Subcutaneous adipose tissue (tissue), 4 donors: ENCODE measurements around the gene TIMM44. TPM values are rescaled to one million over a fixed set of nuclear protein-coding genes. Genes with fewer than 3 reads are reported as not detected.

Source experiments
- CTCF ChIP-seq: fragments of 450-650 bp; IDR thresholded peaks from one replicate; pipeline ENCODE4 v1.5.1; 2016; ENCODE audit warnings: low read depth, mild to moderate bottlenecking, control low read depth, antibody characterized with exemption, moderate library complexity
- total RNA-seq, 4 donors: library from RNA; depleted of rRNA; stranded (reverse); fragments of >200 nt; gene quantifications; one replicate each; pipeline ENCODE4 v1.1.0, GENCODE V29; 2016

Gene TIMM44
- total RNA-seq, 4 donors from 2014 or later, result 31.6 to 44.1 (median 38.0) TPM

- TF ChIP-seq CTCF, result no peak
Observed at GRCh38 chr19:7931221-7932061, 12.0 kb downstream of the TIMM44 start.

GRCh38 chr19:7930765-7931164 lies 12.7 kb downstream of the TIMM44 start:
- TF ChIP-seq CTCF, result no peak

GRCh38 chr19:7928741-7929701 lies 14.4 kb downstream of the TIMM44 start:
- TF ChIP-seq CTCF, result no peak

GRCh38 chr19:7928334-7928706 lies 15.1 kb downstream of the TIMM44 start:
- TF ChIP-seq CTCF, result no peak

DNA sequence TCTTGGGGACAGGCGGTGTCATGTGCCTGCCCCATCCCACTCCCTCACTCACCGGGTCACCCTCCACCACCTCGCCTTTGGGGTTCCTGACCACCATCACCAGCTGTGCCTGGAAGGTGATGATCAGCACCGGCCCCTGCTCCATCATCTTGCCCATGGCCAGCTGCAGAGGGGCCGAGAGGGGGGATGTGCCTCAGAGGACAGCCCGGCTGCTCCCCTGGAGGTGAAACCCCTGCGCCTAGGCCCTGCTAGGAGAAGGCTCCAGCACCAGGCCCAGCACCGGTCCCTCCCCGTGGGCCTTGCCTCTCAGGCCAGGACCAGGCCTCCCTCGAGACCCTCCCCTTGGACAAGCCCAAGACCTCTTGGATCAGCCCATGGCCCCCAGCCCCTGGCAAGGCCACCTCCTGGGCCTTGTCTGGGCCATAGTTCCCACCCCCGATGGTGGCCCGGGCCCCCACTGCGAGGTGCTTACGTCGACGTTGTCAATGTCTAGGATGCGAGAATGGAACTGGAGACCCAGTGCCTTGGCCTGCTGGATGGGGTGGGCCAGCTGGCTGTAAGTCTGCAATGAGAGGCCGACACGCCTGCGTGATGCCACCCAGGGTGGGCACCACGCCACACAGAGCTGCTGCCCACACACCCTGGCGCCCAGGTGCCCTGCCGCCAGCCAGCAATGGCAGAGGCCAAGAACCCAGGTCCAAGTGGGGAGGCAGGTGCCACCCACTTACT lies 15.7 kb downstream of the TIMM44 start:
- no peak for TF ChIP-seq CTCF

DNA sequence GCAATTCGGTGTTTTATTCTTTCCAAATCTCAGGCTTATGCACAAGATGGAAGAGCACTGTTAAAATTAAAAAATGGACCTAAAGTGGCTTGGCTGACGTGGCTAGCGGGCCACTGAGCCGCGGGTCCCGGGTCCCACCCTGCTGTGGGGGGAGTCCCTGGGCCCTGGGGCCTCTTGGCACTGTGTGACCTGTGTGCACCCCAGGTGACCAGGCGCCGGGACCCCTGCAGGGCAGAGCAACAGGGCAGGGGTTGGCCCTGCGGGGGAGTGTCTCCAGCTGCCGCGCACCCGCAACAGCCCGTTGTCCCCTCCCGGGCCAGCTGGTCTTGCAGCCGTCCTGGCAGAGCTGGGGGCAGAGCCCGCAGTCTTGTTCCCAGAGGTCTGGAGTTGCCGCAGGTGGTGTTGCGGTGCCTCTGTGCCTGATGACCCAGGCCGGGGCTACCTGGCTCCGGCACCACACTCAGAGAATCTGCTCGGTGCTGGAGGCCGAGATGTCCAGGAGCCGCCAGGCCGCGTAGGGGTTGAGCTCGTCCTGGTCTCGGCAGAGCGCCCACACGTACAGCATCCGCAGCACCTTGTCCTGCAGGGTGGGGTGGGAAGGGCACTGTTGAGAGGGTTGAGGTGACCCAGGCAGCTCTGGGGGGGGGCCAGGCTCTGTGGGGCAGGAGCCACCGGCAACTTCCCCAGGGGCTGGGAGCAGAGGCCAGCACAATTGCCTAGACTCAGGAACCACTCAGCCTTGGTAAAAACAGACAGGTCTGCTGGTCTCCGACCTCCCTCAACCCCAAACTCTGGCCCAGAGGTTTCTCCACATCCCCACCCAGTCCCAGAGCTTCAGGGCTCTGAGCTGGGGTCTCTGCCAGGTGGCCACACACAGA lies 16.5 kb downstream of the TIMM44 start:
- no peak for TF ChIP-seq CTCF
